Bronchial epithelial cell (primary cell): ENCODE measurements around the gene PILRB. TPM values are rescaled to one million over a fixed set of nuclear protein-coding genes. Genes with fewer than 3 reads are reported as not detected.
"Not testable (repeated sequence)": the region's sequence is repeated elsewhere in the genome, so short reads cannot be mapped to it uniquely, and the experiment has no call there.

ENCODE experiments used
- DNase-seq: peaks from one replicate; pipeline ENCODE4 v3.0.0-alpha.2; 2010; ENCODE audit warnings: low read depth
- FAIRE-seq: peaks from 2 replicates; lab custom pipeline; 2011; peaks lifted over from hg19 to GRCh38; lab: Jason Lieb, UNC
- H3K27me3 ChIP-seq: 2 replicates; pipeline ENCODE4 v1.5.1; 2011; ENCODE audit warnings: low read length; ENCODE audit not compliant: control insufficient read depth, insufficient read depth
- H3K36me3 ChIP-seq: 2 replicates; pipeline ENCODE4 v1.5.1; 2011; ENCODE audit warnings: low read length; ENCODE audit not compliant: control insufficient read depth, insufficient read depth
- H3K4me3 ChIP-seq: 2 replicates; pipeline ENCODE4 v1.5.1; 2011; ENCODE audit warnings: mild to moderate bottlenecking, low read depth, low read length, control low read depth
- total RNA-seq: library from RNA; depleted of rRNA; stranded (reverse); fragments of >200 nt; gene quantifications from 2 replicates; pipeline ENCODE4 v1.2.1, GENCODE V29; 2014
- TF ChIP-seq, protein P1 (sequence below): IDR thresholded peaks from 2 replicates; pipeline ENCODE4 v1.5.1; 2011; ENCODE audit warnings: mild to moderate bottlenecking, moderate library complexity, low read length, control low read depth, inconsistent platforms; ENCODE audit not compliant: insufficient read depth, severe bottlenecking

PILRB gene
- total RNA-seq, 1 donor from 2014 or later: 5.5 TPM

- FAIRE-seq (no peak), DNase-seq (no peak)
- Histone ChIP-seq H3K36me3 (peaks cover 49% of the 10 kb centered on the region), H3K4me3 (no peak overlapping the region), H3K27me3 (no peaks in the 10 kb centered on the region)
- TF ChIP-seq, protein P1, sequence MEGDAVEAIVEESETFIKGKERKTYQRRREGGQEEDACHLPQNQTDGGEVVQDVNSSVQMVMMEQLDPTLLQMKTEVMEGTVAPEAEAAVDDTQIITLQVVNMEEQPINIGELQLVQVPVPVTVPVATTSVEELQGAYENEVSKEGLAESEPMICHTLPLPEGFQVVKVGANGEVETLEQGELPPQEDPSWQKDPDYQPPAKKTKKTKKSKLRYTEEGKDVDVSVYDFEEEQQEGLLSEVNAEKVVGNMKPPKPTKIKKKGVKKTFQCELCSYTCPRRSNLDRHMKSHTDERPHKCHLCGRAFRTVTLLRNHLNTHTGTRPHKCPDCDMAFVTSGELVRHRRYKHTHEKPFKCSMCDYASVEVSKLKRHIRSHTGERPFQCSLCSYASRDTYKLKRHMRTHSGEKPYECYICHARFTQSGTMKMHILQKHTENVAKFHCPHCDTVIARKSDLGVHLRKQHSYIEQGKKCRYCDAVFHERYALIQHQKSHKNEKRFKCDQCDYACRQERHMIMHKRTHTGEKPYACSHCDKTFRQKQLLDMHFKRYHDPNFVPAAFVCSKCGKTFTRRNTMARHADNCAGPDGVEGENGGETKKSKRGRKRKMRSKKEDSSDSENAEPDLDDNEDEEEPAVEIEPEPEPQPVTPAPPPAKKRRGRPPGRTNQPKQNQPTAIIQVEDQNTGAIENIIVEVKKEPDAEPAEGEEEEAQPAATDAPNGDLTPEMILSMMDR: no peak
Measured at GRCh38 chr7:100357131-100357561, 771 bp upstream of the PILRB start.

DNA sequence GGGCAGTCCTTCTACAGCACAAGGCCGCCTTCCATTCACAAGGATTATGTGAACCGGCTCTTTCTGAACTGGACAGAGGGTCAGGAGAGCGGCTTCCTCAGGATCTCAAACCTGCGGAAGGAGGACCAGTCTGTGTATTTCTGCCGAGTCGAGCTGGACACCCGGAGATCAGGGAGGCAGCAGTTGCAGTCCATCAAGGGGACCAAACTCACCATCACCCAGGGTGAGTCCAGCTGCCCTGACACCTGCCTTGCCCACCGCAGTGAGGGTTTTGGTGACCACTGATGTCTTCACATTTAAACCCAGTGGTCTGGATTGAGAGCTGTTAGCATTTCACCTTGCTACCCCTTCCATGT lies 918 bp downstream of the PILRB start:
- FAIRE-seq: no peak
- TF ChIP-seq, protein P1: no peak
- Histone ChIP-seq H3K36me3 (peaks cover 41% of the 10 kb centered on the region), H3K27me3 (no peaks in the 10 kb centered on the region), H3K4me3 (no peak overlapping the region)
- no peak for DNase-seq

DNA sequence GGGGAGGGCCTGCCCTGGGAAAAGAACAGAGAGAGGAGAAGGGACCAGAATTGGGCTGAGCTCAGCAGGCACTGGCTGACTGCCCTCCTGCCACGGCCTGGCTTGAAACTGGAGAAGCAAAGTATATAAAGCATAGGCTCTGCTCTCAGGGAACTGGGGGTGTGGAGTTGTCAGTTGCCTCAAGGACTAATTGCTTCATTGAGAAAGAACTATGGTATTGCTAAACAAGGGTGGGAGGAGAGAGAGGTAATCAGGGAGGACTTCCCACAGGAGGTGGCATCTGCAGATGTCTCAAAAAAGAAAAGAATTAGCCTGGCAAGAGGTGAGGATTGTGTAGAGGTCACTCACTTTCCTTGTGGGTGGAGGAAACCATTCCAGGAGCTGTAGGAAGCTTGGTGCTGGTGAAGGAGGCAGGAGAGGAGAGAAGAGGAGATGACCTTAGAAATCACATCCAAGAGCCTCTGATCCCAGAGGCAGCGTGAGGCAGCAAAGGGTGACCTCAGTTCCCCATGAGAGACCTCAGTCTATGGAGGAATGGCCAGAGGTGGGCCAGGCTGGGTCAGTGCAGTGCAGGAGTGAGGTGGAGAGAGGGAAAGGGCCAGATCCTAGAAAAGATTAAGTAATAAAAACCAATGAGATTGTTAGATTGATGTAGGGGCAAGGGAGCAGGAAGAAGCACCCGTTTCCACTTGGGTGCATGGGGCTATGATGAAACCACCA lies 2.4 kb downstream of the PILRB start:
- FAIRE-seq: no peak

DNA sequence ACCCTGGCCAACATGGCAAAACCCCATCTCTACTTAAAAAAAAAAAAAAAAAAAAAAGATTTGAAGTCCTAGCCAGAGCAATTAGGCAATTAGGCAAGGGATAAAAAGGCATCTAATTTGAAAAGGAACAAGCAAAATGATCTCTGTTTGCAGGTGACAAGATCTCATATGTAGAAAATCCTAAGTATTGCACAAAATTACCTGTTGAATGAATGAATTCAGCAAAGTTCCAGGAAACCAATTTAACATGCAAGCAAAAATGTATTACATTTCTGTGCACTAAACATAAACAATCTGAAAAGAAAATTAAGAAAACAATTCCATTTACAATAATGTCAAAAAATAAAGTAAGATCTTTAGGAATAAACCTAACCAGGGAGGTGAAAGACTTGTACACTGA lies 5.2 kb downstream of the PILRB start:
- Histone ChIP-seq H3K27me3 (no peaks in the 10 kb centered on the region), H3K36me3 (peaks cover 15% of the 10 kb centered on the region), H3K4me3 (no peak overlapping the region)
- FAIRE-seq (no peak), DNase-seq (no peak)
- TF ChIP-seq, protein P1: no peak

More for the DNA sequence above, 2.4 kb downstream of the PILRB start:
- DNase-seq: no peak
- Histone ChIP-seq H3K4me3 (no peak overlapping the region), H3K36me3 (peaks cover 30% of the 10 kb centered on the region), H3K27me3 (no peaks in the 10 kb centered on the region)
- TF ChIP-seq, protein P1: no peak

DNA sequence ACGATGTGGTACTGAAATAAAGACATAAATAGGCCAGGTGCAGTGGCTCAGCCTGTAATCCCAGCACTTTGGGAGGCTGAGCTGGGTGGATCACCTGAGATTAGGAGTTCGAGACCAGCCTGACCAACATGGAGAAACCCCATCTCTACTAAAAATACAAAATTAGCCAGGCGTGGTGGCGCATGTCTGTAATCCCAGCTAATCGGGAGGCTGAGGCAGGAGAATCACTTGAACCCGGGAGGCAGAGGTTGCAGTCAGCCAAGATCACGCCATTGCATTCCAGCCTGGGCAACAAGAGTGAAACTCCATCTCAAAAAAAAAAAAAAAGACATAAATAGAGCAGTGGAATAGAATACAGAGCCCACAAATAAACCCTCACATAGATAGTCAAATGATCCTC lies 5.9 kb downstream of the PILRB start:
- peaks cover 12% of the 10 kb centered on the region for H3K36me3 ChIP-seq
- not testable (repeated sequence) for FAIRE-seq, H3K27me3 ChIP-seq, DNase-seq, H3K4me3 ChIP-seq

DNA sequence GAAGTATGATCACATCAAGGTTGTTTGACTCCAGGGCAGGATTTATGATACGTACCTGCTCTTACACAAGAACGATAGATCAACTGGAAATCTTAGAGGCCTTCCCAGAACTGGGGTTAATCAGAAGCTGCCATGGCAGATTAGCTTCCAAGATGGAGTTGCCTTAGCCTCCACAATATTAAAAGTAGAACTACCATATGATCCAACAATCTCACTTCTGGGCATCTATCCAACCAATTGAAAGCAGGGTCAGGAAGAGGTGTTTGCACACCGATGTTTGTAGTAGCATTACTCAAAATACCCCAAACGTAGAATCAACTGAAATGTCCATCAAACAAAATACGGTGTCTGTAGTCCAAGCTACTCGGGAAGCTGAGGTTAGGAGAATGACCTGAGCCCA lies 6.6 kb downstream of the PILRB start:
- TF ChIP-seq, protein P1: no peak
- Histone ChIP-seq H3K27me3 (no peaks in the 10 kb centered on the region), H3K4me3 (no peak overlapping the region), H3K36me3 (peaks cover 5% of the 10 kb centered on the region)
- DNase-seq: no peak
- FAIRE-seq: no peak

- DNase-seq, FAIRE-seq, H3K27me3 ChIP-seq, H3K36me3 ChIP-seq, H3K4me3 ChIP-seq: not testable (repeated sequence)
Measured at GRCh38 chr7:100365998-100366367, 8.1 kb downstream of the PILRB start.
